GM18519 (cell line): Measurements from ENCODE around the gene RALBP1.

Experiments
- ATAC-seq: cut with Tn5 transposase; IDR thresholded peaks from one replicate; pipeline ENCODE4 v1.9.1; 2021; ENCODE audit warnings: mild to moderate bottlenecking, moderate library complexity; ENCODE audit not compliant: unreplicated experiment, low FRiP score

RALBP1 gene

DNA sequence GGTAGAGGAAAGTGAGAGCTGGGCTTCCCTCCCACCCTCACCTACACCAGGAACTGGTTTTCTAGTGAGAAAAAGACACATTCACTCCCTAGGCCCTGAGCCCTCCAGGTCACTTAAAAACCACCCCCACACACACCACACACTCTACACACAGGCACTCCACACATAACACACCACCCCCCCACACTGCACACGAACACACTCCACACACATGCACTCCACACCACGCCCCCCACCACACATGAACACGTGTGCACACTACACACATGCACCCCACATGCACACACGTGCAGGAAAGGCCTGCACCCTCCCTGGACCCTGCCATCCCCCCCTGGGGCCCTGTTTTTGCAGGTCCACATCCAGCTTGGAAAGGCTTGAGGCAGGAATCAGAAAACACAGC is 67.6 kb downstream of the RALBP1 start:
- ATAC-seq: no peak

DNA sequence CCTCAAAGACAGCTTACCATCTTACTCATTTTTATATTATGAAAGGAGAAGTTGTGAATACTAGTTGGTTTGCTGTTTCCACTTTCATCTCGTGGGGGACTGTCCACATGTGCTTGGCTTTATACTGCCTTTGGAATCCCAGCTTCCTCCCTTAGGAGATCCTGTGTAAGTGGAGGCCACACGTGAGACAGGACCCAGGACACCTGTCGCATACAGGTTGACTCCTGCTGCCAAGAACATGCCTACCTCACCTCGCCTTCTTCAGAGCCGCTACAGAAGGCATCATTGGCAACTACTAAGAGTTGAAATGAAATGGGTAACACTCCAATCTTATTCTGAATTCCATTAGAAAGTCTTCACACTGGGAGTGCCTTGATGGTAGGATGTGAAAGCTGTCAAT is 69.7 kb downstream of the RALBP1 start:
- ATAC-seq: no peak

DNA sequence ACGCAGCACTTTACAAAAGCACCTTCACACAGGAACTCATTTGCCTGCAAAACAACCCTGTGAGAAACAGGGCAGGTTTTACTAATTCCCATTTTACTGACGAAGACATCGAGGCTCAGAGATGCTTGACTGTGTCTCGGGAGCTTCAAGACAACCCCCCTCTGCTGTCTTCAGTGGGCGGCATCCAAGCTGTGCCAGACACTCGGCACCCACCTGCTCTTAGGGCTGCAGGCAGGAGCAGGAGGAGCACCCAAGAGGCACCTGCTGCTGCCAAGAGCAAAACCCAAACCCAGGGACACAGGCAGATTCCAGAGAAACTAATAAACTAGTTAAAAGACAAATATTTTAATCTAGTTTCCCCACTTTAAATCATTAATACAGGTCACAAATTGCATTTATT is 71.2 kb downstream of the RALBP1 start:
- no peak for ATAC-seq

DNA sequence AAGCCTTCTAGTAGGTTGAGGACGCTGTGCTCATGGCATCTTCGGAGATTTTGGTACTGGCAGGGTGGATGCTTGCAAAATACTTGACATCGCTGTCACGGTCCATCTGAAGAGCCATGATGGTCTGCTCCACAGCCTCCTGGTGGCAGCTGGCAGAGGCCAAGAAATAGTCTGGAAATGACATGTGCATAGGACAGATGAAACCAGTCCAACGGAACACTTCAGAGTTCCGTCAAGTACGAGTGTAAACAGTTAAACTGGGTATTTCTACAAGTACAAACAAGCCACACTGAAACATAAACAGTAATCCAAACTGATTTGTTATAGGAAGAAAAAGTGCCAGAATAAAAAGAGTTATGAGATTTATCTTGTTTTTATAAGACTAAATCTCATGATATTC is 72.5 kb downstream of the RALBP1 start:
- ATAC-seq: no peak

DNA sequence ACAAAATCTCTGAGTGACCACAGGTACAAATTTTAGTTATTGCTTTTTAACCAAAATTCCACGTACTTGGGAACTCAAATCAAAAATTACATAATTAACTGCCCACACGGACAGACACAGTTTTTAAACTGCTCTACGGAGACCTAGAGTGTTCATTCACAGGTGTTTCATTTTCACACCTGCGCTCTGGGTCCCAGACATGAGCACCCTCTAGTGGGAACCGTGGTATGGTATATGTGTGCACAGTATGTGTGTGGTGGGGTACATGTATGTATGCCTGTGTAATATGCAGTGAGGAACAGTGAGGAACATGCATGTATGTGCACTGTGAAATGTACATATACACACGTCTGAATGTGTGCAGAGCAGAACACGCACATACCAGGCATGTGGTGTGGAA is 74.1 kb downstream of the RALBP1 start:
- ATAC-seq: no peak

DNA sequence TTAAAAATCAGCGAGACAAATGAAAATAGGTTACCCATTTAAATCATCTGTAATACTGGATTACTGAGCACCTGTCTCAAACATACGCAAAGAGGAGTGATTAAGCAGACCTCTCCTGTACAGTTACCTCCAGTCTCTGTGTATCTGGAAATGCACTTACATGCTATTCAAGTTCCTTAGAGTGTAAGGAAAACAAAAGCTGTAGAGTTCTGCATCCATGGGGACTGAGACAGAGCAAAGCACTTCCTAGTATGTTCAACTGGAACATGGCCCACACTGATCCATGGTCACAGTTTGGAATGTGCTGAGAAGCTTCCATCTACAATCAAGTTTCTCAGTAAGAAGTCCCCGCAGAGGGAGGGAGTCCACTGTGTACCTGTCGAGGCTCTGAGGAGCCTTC is 75.1 kb downstream of the RALBP1 start:
- no peak for ATAC-seq

DNA sequence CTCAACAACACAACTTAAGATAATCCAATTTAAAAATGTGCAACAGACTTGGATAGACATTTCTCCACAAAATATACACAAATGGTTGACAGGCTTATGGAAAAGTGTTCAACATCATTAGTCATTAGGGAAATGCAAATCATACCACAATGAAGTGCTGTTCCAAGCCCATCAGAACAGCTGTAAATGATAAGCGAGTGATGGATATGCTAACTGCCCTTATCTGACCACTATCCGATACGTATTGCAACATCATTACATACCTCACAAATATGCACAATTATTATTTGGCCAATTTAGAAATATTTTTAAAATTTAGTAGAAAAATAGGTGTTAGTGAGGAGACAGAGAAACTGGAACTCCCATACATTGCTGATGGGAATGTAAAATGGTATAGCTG is 76.9 kb downstream of the RALBP1 start:
- no peak for ATAC-seq

DNA sequence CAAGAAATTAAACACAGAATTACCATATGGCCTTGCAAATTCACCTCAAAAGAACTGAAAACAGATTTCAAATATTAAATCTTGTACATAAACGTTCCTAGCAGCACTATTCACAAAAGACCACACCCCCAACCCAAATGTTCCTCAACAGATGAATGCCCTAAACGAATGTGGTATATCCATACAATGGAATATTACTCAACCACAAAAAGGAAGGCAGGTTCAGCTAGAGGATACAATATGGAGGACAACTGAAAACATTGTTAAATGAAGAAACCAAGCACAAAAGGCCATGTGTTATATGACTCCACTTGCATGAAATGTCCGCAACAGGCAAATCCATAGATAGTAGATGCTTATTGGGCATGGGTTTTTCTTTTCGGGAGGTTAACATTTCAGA is 77.3 kb downstream of the RALBP1 start:
- no peak for ATAC-seq

DNA sequence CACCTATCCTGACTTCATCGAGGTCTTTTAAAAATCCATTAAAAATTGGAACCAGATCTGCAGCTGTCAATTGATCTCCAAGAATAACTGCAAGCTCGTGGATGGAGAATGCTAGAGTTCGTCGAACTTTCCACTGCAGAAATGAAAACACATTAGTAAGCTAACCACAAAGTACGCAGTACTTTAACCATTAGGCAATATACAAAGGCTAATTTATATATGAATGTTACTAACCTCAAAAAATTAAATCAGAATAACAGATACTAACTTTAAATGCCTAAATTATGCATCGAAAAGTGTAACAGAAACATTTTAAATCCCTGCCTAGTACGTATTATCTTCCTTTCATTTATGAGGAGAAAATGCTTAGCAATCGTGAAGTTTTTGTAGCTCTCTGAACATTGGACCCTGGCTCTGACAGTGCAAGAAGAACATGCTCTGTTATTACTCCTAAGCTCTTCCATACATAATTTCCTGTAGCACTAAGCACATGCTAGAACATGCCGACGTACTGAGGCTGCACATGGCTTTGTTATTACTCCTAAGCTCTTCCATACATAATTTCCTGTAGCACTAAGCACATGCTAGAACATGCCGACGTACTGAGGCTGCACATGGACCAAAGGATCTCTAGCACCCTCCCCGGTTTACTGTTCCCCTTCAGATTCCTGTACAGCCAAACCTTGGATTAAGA is 82.1 kb downstream of the RALBP1 start:
- ATAC-seq: no peak

DNA sequence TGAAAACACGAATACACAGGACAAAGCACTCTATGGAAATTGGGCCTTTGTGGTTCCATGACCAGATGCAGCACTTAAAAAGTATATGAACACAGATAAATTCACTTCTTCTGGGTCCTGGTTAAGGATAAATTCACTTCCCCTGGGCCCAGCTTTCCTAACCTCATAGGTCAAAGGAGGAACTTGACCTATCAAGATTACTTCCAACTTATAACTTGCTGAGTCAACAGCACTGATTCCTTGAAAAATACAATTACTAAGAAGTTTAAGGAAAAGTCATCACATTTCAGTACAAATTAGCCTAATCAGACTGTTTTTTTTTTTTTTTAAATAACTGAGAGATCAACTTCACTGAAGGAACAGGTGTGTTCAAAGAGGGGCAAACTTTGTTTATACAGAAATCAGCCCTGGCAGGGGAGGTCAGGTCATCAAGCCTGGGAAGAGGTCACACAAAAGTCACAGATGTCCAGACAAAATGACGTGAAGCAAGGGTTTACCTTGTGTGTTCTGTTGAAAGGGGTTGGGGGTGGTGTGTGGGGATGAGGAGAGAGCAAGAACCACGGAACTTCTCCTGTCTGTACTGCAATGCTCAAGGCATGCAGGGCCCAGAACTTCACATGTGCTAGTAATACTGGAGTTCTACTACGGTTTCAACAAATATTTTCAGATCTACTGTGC is 83.2 kb downstream of the RALBP1 start:
- no peak for ATAC-seq

DNA sequence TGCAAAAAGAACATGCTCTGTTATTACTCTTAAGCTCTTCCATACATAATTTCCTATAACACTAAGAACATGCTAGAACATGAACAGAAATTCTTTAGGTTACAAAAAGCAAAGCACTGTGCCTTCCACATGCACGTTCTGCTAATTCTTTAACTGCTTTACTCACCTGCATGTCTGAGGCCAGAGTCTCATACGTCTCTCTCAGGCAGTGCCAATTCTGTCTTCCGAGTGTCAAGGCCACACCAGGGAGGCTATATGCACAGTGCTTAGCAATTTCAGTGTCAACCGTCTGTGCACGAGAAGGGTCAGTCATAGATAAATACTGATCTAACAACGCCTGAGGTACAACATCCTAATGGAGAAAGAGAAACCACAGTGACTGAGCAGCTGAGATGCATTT is 83.9 kb downstream of the RALBP1 start:
- ATAC-seq: no peak

DNA sequence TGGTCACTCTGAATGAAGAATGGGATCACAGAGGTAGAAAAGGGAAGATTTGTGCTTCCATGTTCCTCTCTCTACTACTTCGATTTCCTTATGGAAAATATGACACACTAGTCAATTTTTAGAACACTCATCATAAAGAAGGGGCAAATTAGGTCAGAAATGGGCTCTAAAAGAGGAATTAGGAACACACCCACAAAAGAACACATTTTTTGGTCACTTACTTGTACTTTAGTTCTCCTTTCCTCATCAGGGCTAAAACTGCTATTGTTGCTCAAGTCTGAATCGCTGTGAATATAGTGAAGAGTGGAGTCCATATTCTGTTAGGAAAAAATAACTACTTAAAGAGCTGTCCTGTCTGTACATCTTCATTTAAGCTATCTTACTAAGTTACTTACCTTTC is 86.4 kb downstream of the RALBP1 start:
- no peak for ATAC-seq

DNA sequence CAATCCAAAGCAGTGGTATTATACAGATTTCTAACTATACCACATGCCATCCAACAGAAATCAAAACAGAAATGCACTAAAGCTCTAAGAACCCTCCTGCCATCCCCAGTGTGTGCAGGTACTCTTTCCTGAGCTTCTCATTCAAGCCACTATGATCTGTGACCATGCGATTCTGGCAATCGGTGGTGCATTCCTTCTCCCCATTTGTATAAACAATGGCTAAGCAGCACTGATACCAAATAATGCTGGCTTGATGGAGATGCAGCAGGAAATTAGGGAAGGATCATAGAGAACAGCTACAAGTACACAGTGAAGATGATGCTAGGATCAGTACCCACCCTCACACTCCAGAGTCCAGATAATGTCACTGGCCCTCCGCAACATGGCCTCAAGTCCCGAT is 87.3 kb downstream of the RALBP1 start:
- no peak for ATAC-seq

DNA sequence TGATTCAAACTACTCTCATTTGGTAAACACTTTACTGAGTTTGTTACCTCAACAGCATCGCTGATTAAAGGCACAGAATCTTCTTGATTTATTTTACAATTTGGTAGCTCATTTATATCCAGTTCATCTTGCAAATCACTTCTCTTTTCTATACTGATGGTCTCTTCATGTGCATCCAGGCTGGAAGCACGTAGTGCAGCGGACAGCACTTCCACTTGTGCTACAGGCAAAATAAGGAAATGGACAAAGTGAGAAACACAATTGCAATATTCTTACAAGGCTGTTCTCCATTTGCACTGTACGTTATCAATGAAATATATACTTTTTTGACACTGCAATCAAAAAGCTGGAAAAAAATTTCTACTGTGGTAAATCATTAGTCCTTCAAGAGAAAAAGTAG is 88.0 kb downstream of the RALBP1 start:
- ATAC-seq: no peak

DNA sequence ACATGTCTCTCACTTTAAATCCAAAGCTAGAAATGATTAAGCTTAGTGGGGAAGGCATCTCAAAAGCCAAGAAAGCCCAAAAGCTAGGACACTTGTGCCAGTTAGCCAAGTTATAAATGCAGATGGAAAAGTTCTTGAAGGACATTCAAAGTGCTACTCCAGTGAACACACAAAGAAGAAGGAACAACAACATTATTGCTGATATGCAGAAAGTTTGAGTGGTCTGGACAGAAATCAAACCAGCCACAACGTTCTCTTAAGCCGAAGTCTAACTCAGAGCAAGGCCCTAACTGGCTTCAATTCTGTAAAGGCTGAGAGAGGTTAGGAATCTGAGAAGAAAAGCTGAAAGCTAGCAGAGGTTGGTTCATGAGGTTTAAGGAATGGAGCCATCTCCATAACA is 90.1 kb downstream of the RALBP1 start:
- no peak for ATAC-seq

DNA sequence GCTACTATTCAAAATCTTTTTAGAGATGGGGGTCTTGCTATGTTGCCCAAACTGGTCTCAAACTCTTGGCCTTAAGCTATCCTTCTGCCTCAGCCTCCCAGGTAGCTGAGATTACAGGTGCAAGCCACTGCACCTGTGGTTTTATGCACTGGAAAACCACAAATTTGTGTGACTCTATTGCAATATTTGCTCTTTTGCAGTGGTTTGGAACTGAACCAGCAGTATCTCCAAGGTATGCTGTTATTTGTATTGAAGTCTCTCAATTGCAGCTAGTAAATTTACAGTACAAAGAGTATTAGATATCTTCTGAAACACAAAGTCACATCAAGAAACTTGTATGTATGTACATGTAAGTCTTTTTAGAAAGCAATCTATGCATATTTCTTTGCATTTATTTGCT is 92.9 kb downstream of the RALBP1 start:
- ATAC-seq: no peak

DNA sequence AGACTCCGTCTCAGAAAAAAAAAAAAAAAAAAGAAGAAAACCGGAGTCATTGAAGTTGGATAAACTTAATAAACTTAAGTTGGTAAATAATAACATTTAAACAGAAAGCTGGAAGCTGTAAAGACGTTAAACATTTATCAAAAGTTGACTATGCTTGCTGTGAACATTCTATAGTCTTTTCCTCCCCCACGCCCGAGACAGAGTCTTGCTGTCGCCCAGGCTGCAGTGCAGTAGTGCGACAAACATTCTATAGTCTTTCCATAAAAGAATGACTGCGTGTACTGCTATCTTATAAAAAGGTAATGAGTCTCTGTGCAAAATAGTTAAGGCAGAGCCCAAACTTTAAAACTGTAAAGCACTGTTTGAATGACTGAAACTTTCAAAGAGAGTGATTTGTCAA is 93.9 kb downstream of the RALBP1 start:
- ATAC-seq: no peak

DNA sequence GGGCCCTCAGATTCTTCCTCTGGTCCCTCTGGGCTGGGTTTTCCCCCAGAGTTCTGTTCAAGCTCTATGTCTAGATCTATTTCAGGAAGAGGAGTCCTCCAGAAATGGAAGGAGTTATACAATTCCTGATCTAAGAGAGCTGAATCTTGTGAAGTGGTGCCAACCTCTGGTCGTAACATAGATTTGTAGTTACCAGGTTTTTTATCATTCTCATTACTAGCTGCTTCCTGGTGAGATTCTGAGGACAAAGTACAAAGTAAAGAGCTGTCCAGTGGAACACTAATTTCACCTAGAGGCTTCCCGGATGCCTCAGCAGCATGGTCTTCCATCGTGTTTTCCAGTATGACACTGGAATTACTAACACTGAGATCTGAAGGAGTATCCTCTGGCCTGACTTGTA is 94.9 kb downstream of the RALBP1 start:
- ATAC-seq: no peak

DNA sequence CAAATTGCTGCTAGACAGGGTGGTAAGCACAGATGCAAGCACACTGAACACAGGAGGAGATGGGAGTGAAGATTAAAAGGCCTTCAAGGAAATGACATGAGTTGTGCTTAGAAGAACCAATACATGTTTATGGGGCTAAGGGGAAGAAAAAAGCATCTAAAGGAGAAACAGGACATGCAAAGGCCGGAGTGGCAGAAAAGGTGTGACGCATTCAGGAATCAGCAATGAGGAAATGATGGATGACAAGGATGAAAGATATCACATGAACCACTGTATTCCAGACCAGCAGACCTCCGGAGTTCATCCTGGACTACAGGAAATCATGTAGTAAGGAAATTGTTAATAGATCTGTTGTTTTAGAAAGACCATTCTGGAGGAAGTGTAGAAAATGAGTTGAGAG is 96.2 kb downstream of the RALBP1 start:
- no peak for ATAC-seq

DNA sequence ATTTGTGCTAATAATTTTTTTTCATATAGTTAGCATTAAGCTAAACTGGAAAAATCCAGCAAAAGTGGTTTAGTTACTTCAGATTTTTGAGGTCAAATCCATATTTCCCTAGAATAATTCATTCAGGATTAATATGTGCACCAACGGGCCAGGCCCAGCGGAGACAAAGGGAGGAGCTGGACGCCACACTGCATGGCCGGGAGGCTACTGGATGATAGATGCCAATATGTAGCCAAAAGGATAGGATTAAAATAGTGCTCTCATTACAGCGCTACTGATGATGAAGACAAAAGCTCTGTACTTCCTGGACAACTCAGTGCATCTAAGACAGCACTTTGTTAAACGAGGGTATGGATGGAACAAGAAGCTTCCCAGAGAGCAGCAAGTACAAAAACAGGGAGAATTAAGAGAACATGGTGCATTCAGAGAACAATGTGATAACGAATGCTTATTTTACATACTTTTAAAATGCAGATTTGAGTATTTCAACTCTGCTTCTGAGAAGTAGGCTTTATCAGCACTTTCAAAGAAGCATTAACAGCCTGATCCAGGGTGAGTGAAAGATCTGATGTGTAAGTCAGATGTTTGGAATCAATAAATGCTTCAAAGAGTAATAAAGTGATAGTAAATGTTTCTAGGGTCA is 99.3 kb downstream of the RALBP1 start:
- ATAC-seq: no peak

DNA sequence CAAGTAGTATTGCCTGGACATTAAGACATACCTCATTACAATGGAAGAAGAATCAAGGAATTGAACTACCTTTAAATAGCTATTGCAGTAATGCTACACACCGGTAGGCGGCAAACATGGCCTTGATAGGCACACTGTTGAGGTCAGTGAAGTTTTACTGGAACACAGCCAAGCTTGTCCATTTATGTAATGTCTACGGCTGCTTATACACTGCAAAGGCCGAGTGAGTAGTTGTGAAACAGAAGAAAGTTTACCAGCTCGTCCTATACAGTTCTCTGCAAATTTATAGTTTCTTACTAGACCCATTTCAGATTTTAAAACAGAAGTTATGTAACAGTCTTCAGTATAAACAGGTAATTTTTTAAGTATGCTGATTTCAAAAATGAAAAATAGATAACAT is 100.2 kb downstream of the RALBP1 start:
- ATAC-seq: no peak

DNA sequence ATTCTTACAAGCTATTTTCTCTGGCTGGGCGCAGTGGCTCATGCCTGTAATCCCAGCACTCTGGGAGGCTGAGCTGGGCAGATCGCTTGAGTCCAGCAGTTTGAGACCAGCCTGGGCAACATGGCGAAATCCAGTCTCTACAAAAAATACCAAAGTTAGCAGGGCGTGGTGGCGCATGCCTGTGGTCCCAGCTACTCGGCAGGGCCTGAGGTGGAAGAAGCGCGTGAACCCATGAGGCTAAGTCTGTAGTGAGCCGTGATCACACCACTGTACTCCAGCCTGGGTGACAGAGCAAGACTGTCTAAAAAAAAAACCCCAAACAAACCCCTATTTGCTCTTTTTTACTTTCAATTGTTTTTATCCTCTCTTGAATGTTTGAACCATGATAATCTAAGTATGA is 102.0 kb downstream of the RALBP1 start:
- no peak for ATAC-seq
